GM21526 (cell line): ENCODE results near the gene SRPK1.

Experiments used
- ATAC-seq: cut with Tn5 transposase; IDR thresholded peaks from one replicate; pipeline ENCODE4 v1.9.1; 2021; ENCODE audit warnings: moderate library complexity; ENCODE audit not compliant: unreplicated experiment, low FRiP score

SRPK1 gene

DNA sequence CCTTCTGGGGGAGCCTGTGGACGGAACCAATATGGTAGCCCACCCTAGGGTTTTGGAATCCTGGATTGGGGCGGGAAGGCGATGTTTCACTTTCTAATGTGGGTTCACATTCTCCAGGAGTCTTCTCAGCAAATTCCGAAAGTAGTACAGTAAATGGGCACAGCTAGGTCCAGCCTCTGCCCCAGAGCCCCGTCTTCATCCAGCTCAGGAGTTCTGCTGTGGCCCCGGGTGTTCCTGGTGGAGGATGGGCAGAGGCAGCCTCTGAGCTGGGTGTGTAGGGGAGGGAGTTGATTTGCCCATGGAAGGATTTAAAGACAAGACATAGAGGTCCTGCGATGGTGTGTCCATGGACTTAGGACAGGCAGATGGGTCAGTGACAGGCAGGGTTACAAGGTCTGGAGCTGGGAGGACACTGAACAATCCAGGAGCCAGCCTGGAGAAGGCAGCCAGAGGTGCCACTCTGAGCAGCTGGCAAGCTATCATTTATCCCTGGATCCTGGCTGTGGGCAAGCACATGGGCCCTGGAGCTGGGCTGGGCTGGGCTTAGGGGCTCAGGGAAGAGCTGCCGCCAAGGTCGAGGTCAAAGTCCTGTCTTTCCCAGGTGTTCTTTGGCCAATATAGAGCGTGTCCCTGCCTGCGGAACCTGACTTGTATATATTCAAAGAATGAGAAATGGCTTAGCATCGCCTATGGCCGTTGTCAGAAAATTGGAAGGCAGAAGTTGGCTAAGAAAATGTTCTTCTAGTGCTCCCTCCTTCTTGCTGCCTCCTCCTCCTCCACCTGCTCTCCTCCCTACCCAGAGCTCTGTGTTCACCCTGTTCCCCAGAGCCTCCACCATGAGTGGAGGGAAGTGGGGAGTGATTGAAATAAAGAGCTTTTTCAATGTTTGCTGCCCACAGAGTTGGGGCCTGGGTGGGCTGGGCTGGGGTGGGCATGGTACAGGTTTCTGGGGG is 133.4 kb downstream of the SRPK1 start:
- no peak for ATAC-seq

DNA sequence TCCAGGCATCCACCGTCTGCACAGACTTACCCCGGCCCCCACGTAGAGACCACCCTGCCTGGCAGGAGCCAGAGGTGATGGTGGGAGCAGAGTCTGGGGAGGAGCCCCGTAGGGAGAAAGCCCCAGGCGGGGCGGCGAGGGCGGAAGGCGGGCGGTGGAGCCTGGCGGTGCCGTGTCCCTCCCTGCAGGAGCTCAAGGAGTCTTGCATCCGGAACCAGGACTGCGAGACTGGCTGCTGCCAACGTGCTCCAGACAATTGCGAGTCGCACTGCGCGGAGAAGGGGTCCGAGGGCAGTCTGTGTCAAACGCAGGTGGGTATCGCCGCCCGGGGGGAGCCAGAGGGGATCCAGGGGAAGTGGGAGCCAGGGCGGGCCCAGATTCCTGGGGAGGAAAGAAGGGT is 134.1 kb downstream of the SRPK1 start:
- ATAC-seq: no peak

DNA sequence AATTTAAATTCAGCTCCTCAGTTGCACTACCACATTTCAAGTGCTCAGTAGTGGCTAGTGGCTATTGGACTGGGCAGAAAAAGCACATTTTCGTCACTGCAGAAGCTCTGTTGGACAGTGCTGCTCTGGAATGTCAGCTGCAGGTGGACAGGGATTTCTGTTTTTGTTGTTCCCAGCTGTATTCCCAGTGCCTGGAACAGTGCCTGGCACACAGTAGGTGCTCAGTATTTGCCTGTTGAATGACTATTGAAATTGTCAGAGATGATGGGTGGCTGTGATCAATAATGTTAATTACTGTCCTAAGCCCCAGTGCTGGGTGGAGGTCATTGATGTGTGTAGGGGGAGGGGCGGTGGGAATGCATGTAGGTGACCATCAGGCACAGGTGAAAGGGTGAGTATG is 134.6 kb downstream of the SRPK1 start:
- ATAC-seq: no peak

DNA sequence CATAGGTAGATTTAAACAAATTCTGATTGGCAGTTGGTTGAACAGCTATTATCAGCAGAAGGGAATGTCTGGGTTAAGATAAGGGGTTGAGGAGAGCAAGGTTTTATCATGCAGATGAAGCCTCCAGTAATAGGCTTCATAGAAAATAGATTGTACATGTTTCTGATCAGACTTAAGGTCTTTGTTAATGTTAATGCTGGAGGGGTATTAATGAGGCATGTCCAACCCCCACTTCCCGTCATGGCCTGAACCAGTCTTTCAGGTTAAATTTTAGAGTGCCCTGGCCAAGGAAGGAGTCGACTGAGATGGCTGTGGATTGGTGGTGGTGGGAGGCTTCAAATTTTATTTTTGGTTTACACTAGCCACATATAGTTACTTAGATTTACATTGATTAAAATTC is 136.7 kb downstream of the SRPK1 start:
- no peak for ATAC-seq
